ENCODE data around the gene KRT16.
"Not testable (repeated sequence)": the region's sequence is repeated elsewhere in the genome, so short reads cannot be mapped to it uniquely, and the experiment has no call there.

DNA sequence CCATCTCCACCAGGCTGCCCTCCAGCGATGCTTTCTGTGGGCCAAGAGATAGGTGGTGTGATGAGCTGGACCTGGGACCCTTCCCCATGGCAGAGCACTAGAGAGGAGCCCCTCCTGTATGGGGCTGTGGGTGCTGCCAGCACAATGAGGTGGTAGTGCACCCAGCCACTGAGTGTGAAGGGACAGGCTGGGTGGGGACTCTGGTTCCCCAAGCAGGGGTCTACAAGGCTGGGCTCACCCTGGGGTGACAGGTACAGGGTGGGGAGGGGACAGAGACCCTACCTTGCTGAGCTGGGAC is 15.5 kb upstream of the KRT16 start:
- TF ChIP-seq EP300, CTCF, POLR2A, POLR2AphosphoS5 (IDR thresholded peaks at IDR 0.05): not testable (repeated sequence)

All from stomach (tissue), 4 donors.